C4-2B (cell line): Measurements from ENCODE around the gene GAS7.
"Not testable (repeated sequence)": the region's sequence is repeated elsewhere in the genome, so short reads cannot be mapped to it uniquely, and the experiment has no call there.

Experiments
- H3K27ac ChIP-seq: fragments of 450-650 bp; 2 replicates; pipeline ENCODE4 v1.5.1; 2017
- CTCF ChIP-seq: fragments of 450-650 bp; conservative IDR thresholded peaks from 2 replicates; pipeline ENCODE4 v1.5.1; 2017; ENCODE audit warnings: mild to moderate bottlenecking
- ZFX ChIP-seq: fragments of 450-650 bp; IDR thresholded peaks from 2 replicates; pipeline ENCODE4 v1.6.1; 2017

GAS7 gene

GRCh38 chr17:10106067-10106466 lies 92.3 kb downstream of the GAS7 start:
- no peak overlapping the region for H3K27ac ChIP-seq
- TF ChIP-seq CTCF (no peak), ZFX (no peak)

GRCh38 chr17:10105513-10106001 lies 92.8 kb downstream of the GAS7 start:
- TF ChIP-seq CTCF (no peak), ZFX (no peak)
- no peak overlapping the region for H3K27ac ChIP-seq

GRCh38 chr17:10103712-10104111 lies 94.7 kb downstream of the GAS7 start:
- TF ChIP-seq ZFX, result no peak
- TF ChIP-seq CTCF, result no peak
- H3K27ac ChIP-seq, result no peak overlapping the region

- no peak for TF ChIP-seq CTCF
- TF ChIP-seq ZFX, result no peak
- no peak overlapping the region for H3K27ac ChIP-seq
These were observed 95.6 kb downstream of the GAS7 start for GRCh38 chr17:10102817-10103216.

GRCh38 chr17:10099051-10099571 lies 99.3 kb downstream of the GAS7 start:
- H3K27ac ChIP-seq, result no peak overlapping the region
- no peak for TF ChIP-seq CTCF
- no peak for TF ChIP-seq ZFX

GRCh38 chr17:10096596-10096995 lies 101.8 kb downstream of the GAS7 start:
- H3K27ac ChIP-seq, result no peak overlapping the region
- TF ChIP-seq ZFX (no peak), CTCF (no peak)

- not testable (repeated sequence) for H3K27ac ChIP-seq
These were observed 103.1 kb downstream of the GAS7 start for GRCh38 chr17:10095295-10095694.

- no peak overlapping the region for H3K27ac ChIP-seq
- TF ChIP-seq ZFX, result no peak
- TF ChIP-seq CTCF, result no peak
These were observed 103.6 kb downstream of the GAS7 start for GRCh38 chr17:10094797-10095196.
